Activated T-helper 1 cell treated with anti-CD3 and anti-CD28 coated beads, Interleukin-12 subunit alpha, Interleukin-12 subunit beta, Interleukin-2, Interleukin-4 antibody, amounts not matched to agents 30 ng/mL and 10 ng/mL and 1 ng/mL, durations not matched to agents 14 hours and 24 hours and 36 hours (primary cell): Measurements from ENCODE around the gene MAN1A1. TPM values are rescaled to one million over a fixed set of nuclear protein-coding genes. Genes with fewer than 3 reads are reported as not detected.

Source experiments
- DNase-seq: peaks from one replicate; pipeline ENCODE4 v3.0.0; 2021; ENCODE audit warnings: low spot score
- H3K27ac Mint-ChIP-seq: one replicate; pipeline ENCODE4 v1.8.0; 2021; ENCODE audit warnings: mild to moderate bottlenecking, mixed read lengths
- H3K27me3 Mint-ChIP-seq: one replicate; pipeline ENCODE4 v1.8.0; 2022; ENCODE audit warnings: mild to moderate bottlenecking, moderate library complexity, mixed read lengths; ENCODE audit not compliant: insufficient read depth
- H3K36me3 Mint-ChIP-seq: one replicate; pipeline ENCODE4 v1.8.0; 2021; ENCODE audit warnings: low read depth, mixed read lengths
- H3K4me1 Mint-ChIP-seq: one replicate; pipeline ENCODE4 v1.8.0; 2021; ENCODE audit warnings: low read depth, mixed read lengths
- H3K4me3 Mint-ChIP-seq: one replicate; pipeline ENCODE4 v1.8.0; 2021; ENCODE audit warnings: mild to moderate bottlenecking, moderate library complexity, mixed read lengths
- H3K9me3 Mint-ChIP-seq: one replicate; pipeline ENCODE4 v1.8.0; 2021; ENCODE audit warnings: mixed read lengths
- intact Hi-C: fragments of 100-400 bp; cut with micrococcal nuclease; formaldehyde crosslinking; loops from one replicate; pipeline ENCODE4 v1.15.1; 2024
- total RNA-seq: library from RNA; stranded (reverse); gene quantifications from 2 replicates; pipeline ENCODE4 v1.2.3, GENCODE V29; 2022

The MAN1A1 gene
- total RNA-seq, 1 donor from 2014 or later, result 50.1 TPM

DNA sequence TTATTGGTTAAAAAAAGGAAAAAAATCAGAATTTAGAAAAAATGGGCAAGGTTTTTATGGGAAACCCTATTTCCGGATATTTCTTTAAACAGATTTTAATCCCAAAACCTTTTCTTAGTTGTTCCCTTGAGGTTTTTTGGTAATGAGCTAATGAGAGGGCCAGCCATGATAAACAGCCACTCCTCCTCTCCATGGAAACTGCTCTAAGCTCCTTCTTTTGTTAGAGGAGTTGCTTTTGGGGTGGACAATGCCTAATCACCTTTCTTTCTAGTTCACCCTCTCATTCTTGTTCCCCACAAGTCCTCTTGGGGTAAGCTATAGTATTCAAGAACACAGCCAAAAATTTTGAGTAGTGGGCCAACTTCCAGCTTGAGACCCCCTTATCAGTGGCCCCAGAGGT is 166.1 kb downstream of the MAN1A1 start:
- Mint-ChIP-seq H3K4me3 (no peak overlapping the region), H3K36me3 (peaks cover 52% of the 10 kb centered on the region), H3K27ac (no peak overlapping the region), H3K27me3 (no peaks in the 10 kb centered on the region), H3K9me3 (no peaks in the 10 kb centered on the region), H3K4me1 (peaks cover 22% of the 10 kb centered on the region)
- DNase-seq, result no peak
- intact Hi-C loops, result no loop called here

GRCh38 chr6:119182875-119183274 is 166.7 kb downstream of the MAN1A1 start:
- no peaks in the 10 kb centered on the region for H3K27me3 Mint-ChIP-seq
- no peaks in the 10 kb centered on the region for H3K9me3 Mint-ChIP-seq
- H3K4me1 Mint-ChIP-seq, result peaks cover 22% of the 10 kb centered on the region
- H3K27ac Mint-ChIP-seq, result no peak overlapping the region
- no peak for DNase-seq
- peaks cover 51% of the 10 kb centered on the region for H3K36me3 Mint-ChIP-seq
- intact Hi-C loops, result no loop called here
- no peak overlapping the region for H3K4me3 Mint-ChIP-seq

DNA sequence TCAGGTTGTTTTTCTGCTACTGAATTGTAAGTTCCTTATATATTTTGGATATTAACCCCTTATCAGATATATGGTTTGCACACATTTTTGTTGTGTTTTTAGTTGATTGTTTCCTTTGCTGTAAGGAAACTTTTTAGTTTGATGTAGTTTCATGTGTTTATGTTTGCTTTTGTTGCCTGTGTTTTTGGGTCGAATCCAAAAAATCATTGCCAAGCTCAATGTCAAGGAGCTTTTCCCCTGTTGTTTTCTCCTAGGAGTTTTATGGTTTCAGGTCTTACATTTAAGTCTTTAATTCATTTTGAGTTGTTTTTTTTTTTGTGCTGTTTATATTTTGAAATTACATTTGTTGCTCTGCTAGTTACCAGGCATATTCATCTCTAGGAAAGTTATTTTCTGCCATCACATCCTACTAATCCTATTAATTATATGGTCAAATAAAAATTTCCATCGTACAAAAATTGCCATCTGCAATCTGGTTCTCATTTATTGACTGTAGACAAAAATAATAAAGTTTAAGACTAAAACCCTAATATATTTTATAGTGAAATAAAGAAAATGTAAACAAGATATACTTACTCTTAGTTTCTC is 167.3 kb downstream of the MAN1A1 start:
- H3K4me3 Mint-ChIP-seq, result no peak overlapping the region
- no peak for DNase-seq
- H3K27ac Mint-ChIP-seq, result no peak overlapping the region
- intact Hi-C loops, result no loop called here
- H3K36me3 Mint-ChIP-seq, result peaks cover 49% of the 10 kb centered on the region
- H3K27me3 Mint-ChIP-seq, result no peaks in the 10 kb centered on the region
- no peaks in the 10 kb centered on the region for H3K9me3 Mint-ChIP-seq
- H3K4me1 Mint-ChIP-seq, result peaks cover 22% of the 10 kb centered on the region

DNA sequence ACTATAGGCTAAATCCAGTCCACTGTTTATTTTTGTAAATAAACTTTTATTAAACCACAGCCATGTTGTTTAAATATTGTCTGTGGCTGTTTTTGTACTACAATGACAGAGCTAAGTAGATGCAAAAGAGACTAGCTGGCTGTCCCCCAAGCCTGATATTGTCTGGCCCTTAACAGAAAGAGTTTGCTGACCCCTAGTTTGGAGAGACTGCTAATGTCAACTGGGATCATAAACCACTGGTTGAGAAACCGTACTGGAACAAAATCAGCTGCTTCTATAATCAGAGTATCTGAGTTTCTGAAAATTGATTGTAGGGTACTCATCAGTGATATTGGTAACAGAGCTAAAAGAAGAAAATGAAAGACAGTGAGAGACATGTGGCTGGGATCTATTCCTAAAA is 168.5 kb downstream of the MAN1A1 start:
- Mint-ChIP-seq H3K4me3 (no peak overlapping the region), H3K27me3 (no peaks in the 10 kb centered on the region), H3K36me3 (peaks cover 45% of the 10 kb centered on the region), H3K9me3 (no peaks in the 10 kb centered on the region), H3K27ac (no peak overlapping the region), H3K4me1 (peaks cover 22% of the 10 kb centered on the region)
- DNase-seq, result no peak
- intact Hi-C loops, result no loop called here

GRCh38 chr6:119179842-119180241 is 169.7 kb downstream of the MAN1A1 start:
- H3K27me3 Mint-ChIP-seq, result no peaks in the 10 kb centered on the region
- H3K9me3 Mint-ChIP-seq, result no peaks in the 10 kb centered on the region
- intact Hi-C loops, result loop anchor here (5.0 kb wide), 1 partner anchor 48 kb away; no protein-coding TSS in a partner anchor
- no peak overlapping the region for H3K27ac Mint-ChIP-seq
- no peak for DNase-seq
- H3K4me3 Mint-ChIP-seq, result no peak overlapping the region
- peaks cover 42% of the 10 kb centered on the region for H3K36me3 Mint-ChIP-seq
- peaks cover 22% of the 10 kb centered on the region for H3K4me1 Mint-ChIP-seq

DNA sequence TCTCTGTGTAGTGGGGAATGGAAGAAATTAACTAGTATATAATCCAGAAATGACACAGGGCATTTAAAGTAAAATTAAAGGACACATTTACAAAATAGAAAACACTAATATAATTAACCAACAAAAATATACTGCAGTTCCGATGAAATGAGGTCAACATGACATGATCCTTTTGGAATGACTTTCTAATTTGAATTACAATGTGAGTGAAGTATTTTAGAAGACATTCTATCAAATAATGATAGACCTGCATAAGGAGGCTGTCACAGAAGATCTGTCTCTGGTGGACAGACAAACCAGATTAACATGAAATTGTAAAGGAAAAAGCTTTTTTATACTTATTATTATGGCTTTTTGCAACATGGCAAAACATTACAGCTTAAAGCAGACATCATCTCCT is 170.5 kb downstream of the MAN1A1 start:
- peaks cover 17% of the 10 kb centered on the region for H3K4me1 Mint-ChIP-seq
- no peak overlapping the region for H3K27ac Mint-ChIP-seq
- intact Hi-C loops, result loop anchor here (5.0 kb wide), 1 partner anchor 47 kb away; no protein-coding TSS in a partner anchor
- no peaks in the 10 kb centered on the region for H3K9me3 Mint-ChIP-seq
- H3K4me3 Mint-ChIP-seq, result no peak overlapping the region
- H3K36me3 Mint-ChIP-seq, result peaks cover 34% of the 10 kb centered on the region
- no peaks in the 10 kb centered on the region for H3K27me3 Mint-ChIP-seq
- DNase-seq, result no peak

DNA sequence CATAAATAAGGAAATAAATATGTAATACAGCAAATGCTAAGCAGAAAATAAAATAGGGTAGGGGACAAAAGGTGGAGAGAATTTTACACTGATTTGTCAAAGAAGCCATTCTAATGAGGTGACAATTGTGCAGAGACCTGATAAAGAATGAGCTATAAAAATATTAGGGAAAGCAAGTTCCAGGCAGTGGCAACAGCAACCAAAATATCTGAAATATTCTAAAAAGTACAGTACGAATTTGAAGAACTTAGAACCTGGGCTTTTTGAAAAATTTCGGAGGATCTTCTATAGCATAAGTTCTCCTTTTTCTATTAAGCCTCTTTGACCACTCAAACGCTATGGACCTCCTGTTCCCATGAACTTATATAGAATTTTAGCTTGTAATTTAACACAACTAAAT is 173.1 kb downstream of the MAN1A1 start:
- Mint-ChIP-seq H3K27me3 (no peaks in the 10 kb centered on the region), H3K36me3 (peaks cover 22% of the 10 kb centered on the region), H3K4me1 (peaks cover 16% of the 10 kb centered on the region), H3K27ac (no peak overlapping the region), H3K9me3 (no peaks in the 10 kb centered on the region), H3K4me3 (no peak overlapping the region)
- intact Hi-C loops, result loop anchor here (5.0 kb wide), 1 partner anchor 44 kb away; no protein-coding TSS in a partner anchor
- no peak for DNase-seq

- H3K4me1 Mint-ChIP-seq, result peaks cover 13% of the 10 kb centered on the region
- no peak overlapping the region for H3K4me3 Mint-ChIP-seq
- no peaks in the 10 kb centered on the region for H3K9me3 Mint-ChIP-seq
- intact Hi-C loops, result loop anchor here (5.0 kb wide), 1 partner anchor 43 kb away; no protein-coding TSS in a partner anchor
- no peak overlapping the region for H3K27ac Mint-ChIP-seq
- H3K27me3 Mint-ChIP-seq, result no peaks in the 10 kb centered on the region
- peaks cover 17% of the 10 kb centered on the region for H3K36me3 Mint-ChIP-seq
- DNase-seq, result no peak
These were observed 174.4 kb downstream of the MAN1A1 start for GRCh38 chr6:119174879-119175817.

- no peaks in the 10 kb centered on the region for H3K9me3 Mint-ChIP-seq
These were observed 175.5 kb downstream of the MAN1A1 start for GRCh38 chr6:119174085-119174445.

DNA sequence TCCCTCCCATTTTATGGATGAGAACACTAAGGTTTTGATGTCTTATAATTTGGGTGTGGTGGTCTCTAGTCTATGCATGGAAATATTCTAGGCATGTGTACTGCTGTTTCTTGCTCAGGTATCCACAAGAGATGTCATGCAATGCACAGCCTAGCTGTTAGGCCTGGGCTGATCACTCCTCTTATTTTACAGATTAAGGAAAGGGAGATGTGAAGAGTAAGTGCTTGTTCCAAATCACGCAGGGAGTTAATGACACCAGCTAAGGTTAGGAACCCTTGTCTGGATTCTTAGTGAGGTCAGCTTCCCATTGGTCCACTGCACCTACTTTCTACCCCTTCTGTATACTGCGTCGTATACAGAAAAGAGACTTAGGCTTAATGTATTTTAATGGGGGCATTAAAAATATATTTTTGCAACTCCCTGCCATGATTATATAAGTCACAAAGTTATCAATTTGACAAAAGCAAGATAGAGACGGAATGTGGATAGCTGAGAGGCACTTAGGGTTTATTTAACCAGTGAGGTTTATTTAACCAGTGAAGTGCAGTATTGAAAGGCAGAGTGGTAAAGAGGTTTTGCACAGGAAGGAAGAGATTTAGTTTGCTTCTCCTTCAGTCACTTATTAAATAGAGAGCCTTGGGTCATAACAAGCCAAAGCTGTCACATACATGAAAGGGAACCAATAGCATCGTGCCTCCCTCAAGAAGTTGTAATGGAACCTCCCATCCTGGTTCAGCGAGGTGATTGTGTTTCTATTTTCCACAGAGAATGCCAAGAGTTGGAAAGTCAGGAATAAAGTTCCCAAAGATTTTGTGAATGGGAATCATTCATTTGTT is 176.1 kb downstream of the MAN1A1 start:
- peaks cover 5% of the 10 kb centered on the region for H3K36me3 Mint-ChIP-seq
- H3K4me3 Mint-ChIP-seq, result no peak overlapping the region
- H3K27me3 Mint-ChIP-seq, result peaks cover 6% of the 10 kb centered on the region
- H3K9me3 Mint-ChIP-seq, result no peaks in the 10 kb centered on the region
- intact Hi-C loops, result no loop called here
- H3K27ac Mint-ChIP-seq, result no peak overlapping the region
- no peak for DNase-seq
- H3K4me1 Mint-ChIP-seq, result no peaks in the 10 kb centered on the region

More at GRCh38 chr6:119174085-119174445, 175.5 kb downstream of the MAN1A1 start:
- DNase-seq, result no peak
- Mint-ChIP-seq H3K27ac (no peak overlapping the region), H3K4me1 (peaks cover 5% of the 10 kb centered on the region), H3K36me3 (peaks cover 10% of the 10 kb centered on the region), H3K27me3 (peaks cover 5% of the 10 kb centered on the region), H3K4me3 (no peak overlapping the region)
- intact Hi-C loops, result no loop called here

GRCh38 chr6:119172824-119173223 is 176.7 kb downstream of the MAN1A1 start:
- DNase-seq, result no peak
- Mint-ChIP-seq H3K9me3 (no peaks in the 10 kb centered on the region), H3K4me3 (no peak overlapping the region), H3K27ac (no peak overlapping the region), H3K4me1 (no peaks in the 10 kb centered on the region), H3K36me3 (peaks cover 5% of the 10 kb centered on the region), H3K27me3 (peaks cover 10% of the 10 kb centered on the region)
- intact Hi-C loops, result no loop called here

DNA sequence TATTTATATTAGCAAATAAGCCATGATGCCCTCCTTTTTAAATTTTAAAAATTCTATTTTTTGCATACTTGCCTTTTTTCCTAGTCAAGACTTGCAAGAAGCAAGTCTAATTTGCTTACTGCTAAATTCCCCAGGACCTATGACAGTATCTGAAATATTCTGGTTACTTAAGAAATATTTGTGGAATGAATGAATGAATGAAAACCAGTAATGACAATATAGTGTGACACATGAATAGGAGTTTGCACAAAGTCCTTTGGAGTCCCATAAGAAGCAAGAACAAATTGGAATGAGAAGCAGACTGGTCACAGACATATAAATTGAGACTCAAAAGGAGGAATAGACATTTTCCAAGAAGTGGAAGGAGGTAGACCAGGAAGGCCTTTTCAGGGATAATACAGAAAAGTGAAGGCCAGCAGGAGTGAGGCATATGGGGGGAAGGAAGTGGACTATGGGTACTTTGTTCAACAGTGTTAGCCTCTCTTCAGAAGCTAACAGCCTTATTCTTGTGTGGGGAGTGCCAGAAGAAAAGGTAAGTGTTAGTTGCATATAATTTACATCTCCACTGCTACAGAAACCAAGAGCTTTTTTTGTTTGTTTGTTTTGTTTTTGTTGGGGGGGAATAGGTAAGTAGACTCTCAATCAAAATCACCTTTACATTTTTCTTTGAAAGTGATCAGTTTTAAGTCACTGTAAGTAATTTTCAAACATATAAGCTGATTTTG is 177.5 kb downstream of the MAN1A1 start:
- intact Hi-C loops, result no loop called here
- Mint-ChIP-seq H3K4me1 (no peaks in the 10 kb centered on the region), H3K36me3 (peaks cover 4% of the 10 kb centered on the region), H3K4me3 (no peak overlapping the region), H3K27me3 (peaks cover 10% of the 10 kb centered on the region), H3K9me3 (no peaks in the 10 kb centered on the region), H3K27ac (no peak overlapping the region)
- DNase-seq, result no peak
